OCI-LY3 (cell line): Measurements from ENCODE around the gene RHCE.
"Not testable (repeated sequence)": the region's sequence is repeated elsewhere in the genome, so short reads cannot be mapped to it uniquely, and the experiment has no call there.

Experiments used
- H2AFZ ChIP-seq: fragments of 200-600, 300-600 bp; shearing (Covaris generic); 2 replicates; pipeline ENCODE4 v1.6.0; 2014; ENCODE audit warnings: antibody characterized with exemption, low read depth, low read length
- H3K27ac ChIP-seq: fragments of 200-600, 300-600 bp; sonication (generic); 2 replicates; pipeline ENCODE4 v1.5.1; 2014; ENCODE audit warnings: mild to moderate bottlenecking, low read length, moderate library complexity, mixed read lengths
- H3K27me3 ChIP-seq: fragments of 200-600, 300-600 bp; sonication (generic); 2 replicates; pipeline ENCODE4 v1.6.1; 2014; ENCODE audit warnings: low read depth, low read length, mixed read lengths
- H3K36me3 ChIP-seq: fragments of 200-600, 300-600 bp; sonication (generic); replicated peaks from 2 replicates; pipeline ENCODE3; 2014; ENCODE audit warnings: low read depth, low read length, mixed read lengths
- H3K4me1 ChIP-seq: fragments of 300-600, 200-600 bp; sonication (generic); 2 replicates; pipeline ENCODE4 v1.6.1; 2014; ENCODE audit warnings: low read length, mixed read lengths
- H3K4me2 ChIP-seq: fragments of 200-600, 300-600 bp; sonication (generic); 2 replicates; pipeline ENCODE4 v1.6.1; 2014; ENCODE audit warnings: low read length, mixed read lengths
- H3K4me3 ChIP-seq: fragments of 300-600, 200-600 bp; sonication (generic); 2 replicates; pipeline ENCODE4 v1.5.1; 2014; ENCODE audit warnings: antibody characterized with exemption, mild to moderate bottlenecking, low read length, moderate library complexity
- H3K79me2 ChIP-seq: fragments of 300-600, 200-600 bp; shearing (Covaris generic); 2 replicates; pipeline ENCODE4 v1.6.1; 2014; ENCODE audit warnings: mild to moderate bottlenecking, low read length, mixed read lengths
- H3K9ac ChIP-seq: fragments of 300-600, 200-600 bp; shearing (Covaris generic); 2 replicates; pipeline ENCODE4 v1.6.0; 2014; ENCODE audit warnings: mild to moderate bottlenecking, low read length, moderate library complexity
- H3K9me3 ChIP-seq: fragments of 200-600, 300-600 bp; shearing (Covaris generic); 2 replicates; pipeline ENCODE4 v1.6.1; 2014; ENCODE audit warnings: low read length, mixed read lengths; ENCODE audit not compliant: insufficient read depth
- H4K20me1 ChIP-seq: fragments of 200-600, 300-600 bp; sonication (generic); 2 replicates; pipeline ENCODE4 v1.6.1; 2016; ENCODE audit warnings: low read length, mixed read lengths; ENCODE audit not compliant: insufficient read depth
- CTCF ChIP-seq: fragments of 200-600, 300-600 bp; sonication (generic); IDR thresholded peaks from 2 replicates; pipeline ENCODE4 v1.5.1; 2014; ENCODE audit warnings: antibody characterized with exemption, low read length, low read depth
- EZH2phosphoT487 ChIP-seq: fragments of 200-600 bp; shearing (Covaris generic); IDR thresholded peaks from 2 replicates; pipeline ENCODE4 v1.6.1; 2018; ENCODE audit warnings: antibody characterized with exemption, mixed run types, low read depth

Gene RHCE

GRCh38 chr1:25420715-25421114, at the start of gene RHCE:
Gene RHCE (minus strand): TSS chr1:25420825. CDS start chr1:25420786, 39 bp downstream.
- not testable (repeated sequence) for H3K9me3 ChIP-seq, H3K4me1 ChIP-seq, H3K4me3 ChIP-seq, H4K20me1 ChIP-seq, H3K9ac ChIP-seq, H2AFZ ChIP-seq, H3K4me2 ChIP-seq, H3K27ac ChIP-seq, H3K27me3 ChIP-seq, H3K36me3 ChIP-seq, H3K79me2 ChIP-seq

GRCh38 chr1:25469177-25469576, 48.6 kb upstream of the RHCE start:
- no peak overlapping the region for H3K4me3 ChIP-seq
- peaks cover 21% of the 10 kb centered on the region for H3K36me3 ChIP-seq
- H3K4me2 ChIP-seq, result no peak overlapping the region
- H3K27ac ChIP-seq, result no peak overlapping the region
- H4K20me1 ChIP-seq, result peaks cover 16% of the 10 kb centered on the region; the same call in 1 of the 2 replicates
- H3K4me1 ChIP-seq, result peaks cover 29% of the 10 kb centered on the region
- no peaks in the 10 kb centered on the region for H3K27me3 ChIP-seq
- no peak overlapping the region for H3K9ac ChIP-seq
- H2AFZ ChIP-seq, result no peak overlapping the region
- H3K9me3 ChIP-seq, result no peaks in the 10 kb centered on the region
- H3K79me2 ChIP-seq, result peaks cover 81% of the 10 kb centered on the region
- TF ChIP-seq CTCF (no peak), EZH2phosphoT487 (no peak)

GRCh38 chr1:25468033-25468432, 47.4 kb upstream of the RHCE start:
- no peak overlapping the region for H3K27ac ChIP-seq
- H3K9me3 ChIP-seq, result no peaks in the 10 kb centered on the region
- no peak for TF ChIP-seq EZH2phosphoT487
- no peak for TF ChIP-seq CTCF
- H3K36me3 ChIP-seq, result peaks cover 25% of the 10 kb centered on the region
- peaks cover 85% of the 10 kb centered on the region for H3K79me2 ChIP-seq
- H3K4me1 ChIP-seq, result peaks cover 21% of the 10 kb centered on the region
- H3K9ac ChIP-seq, result no peak overlapping the region
- peaks cover 17% of the 10 kb centered on the region; the same call in 1 of the 2 replicates for H4K20me1 ChIP-seq
- no peak overlapping the region for H3K4me2 ChIP-seq
- H3K27me3 ChIP-seq, result no peaks in the 10 kb centered on the region
- H3K4me3 ChIP-seq, result no peak overlapping the region
- no peak overlapping the region for H2AFZ ChIP-seq

GRCh38 chr1:25467616-25468015, 47.0 kb upstream of the RHCE start:
- H4K20me1 ChIP-seq, result peaks cover 21% of the 10 kb centered on the region; the same call in 1 of the 2 replicates
- H2AFZ ChIP-seq, result no peak overlapping the region
- no peak overlapping the region for H3K4me2 ChIP-seq
- no peak for TF ChIP-seq CTCF
- no peak for TF ChIP-seq EZH2phosphoT487
- no peak overlapping the region for H3K4me3 ChIP-seq
- no peaks in the 10 kb centered on the region for H3K9me3 ChIP-seq
- no peaks in the 10 kb centered on the region for H3K27me3 ChIP-seq
- peaks cover 86% of the 10 kb centered on the region for H3K79me2 ChIP-seq
- peaks cover 17% of the 10 kb centered on the region for H3K4me1 ChIP-seq
- peaks cover 29% of the 10 kb centered on the region for H3K36me3 ChIP-seq
- no peak overlapping the region for H3K9ac ChIP-seq
- no peak overlapping the region for H3K27ac ChIP-seq

GRCh38 chr1:25467193-25467592, 46.6 kb upstream of the RHCE start:
- Histone ChIP-seq H3K4me2 (no peak overlapping the region), H3K79me2 (peaks cover 90% of the 10 kb centered on the region)

More at GRCh38 chr1:25467193-25467592, 46.6 kb upstream of the RHCE start:
- no peak overlapping the region for H3K9ac ChIP-seq
- peaks cover 31% of the 10 kb centered on the region for H3K36me3 ChIP-seq
- no peaks in the 10 kb centered on the region for H3K9me3 ChIP-seq
- peaks cover 25% of the 10 kb centered on the region; the same call in 1 of the 2 replicates for H4K20me1 ChIP-seq
- no peak overlapping the region for H3K27ac ChIP-seq
- H3K4me1 ChIP-seq, result peaks cover 15% of the 10 kb centered on the region
- no peaks in the 10 kb centered on the region for H3K27me3 ChIP-seq
- no peak overlapping the region for H3K4me3 ChIP-seq
- TF ChIP-seq EZH2phosphoT487, result no peak
- no peak overlapping the region for H2AFZ ChIP-seq
